SIG-M5 (cell line): ENCODE results near the gene SEPTIN5.

Experiments used
- DNase-seq: peaks from one replicate; lab custom pipeline; 2025; lab: John Stamatoyannopoulos, UW

The SEPTIN5 gene

GRCh38 chr22:19705181-19705934, 8.9 kb upstream of the SEPTIN5 start:
- DNase-seq: no peak

GRCh38 chr22:19706661-19707151, 7.6 kb upstream of the SEPTIN5 start:
- DNase-seq: no peak

- DNase-seq: no peak
Observed at GRCh38 chr22:19707347-19708290, 6.7 kb upstream of the SEPTIN5 start.

GRCh38 chr22:19708321-19709011, 5.8 kb upstream of the SEPTIN5 start:
- DNase-seq: no peak

GRCh38 chr22:19709063-19709769, 5.1 kb upstream of the SEPTIN5 start:
- no peak for DNase-seq

- DNase-seq: no peak
Observed at GRCh38 chr22:19710020-19710768, 4.1 kb upstream of the SEPTIN5 start.

GRCh38 chr22:19710769-19711106, 3.6 kb upstream of the SEPTIN5 start:
- DNase-seq: no peak

- DNase-seq: no peak
Observed at GRCh38 chr22:19713245-19713644, 1.1 kb upstream of the SEPTIN5 start.

GRCh38 chr22:19713650-19714311, 522 bp upstream of the SEPTIN5 start:
- DNase-seq: no peak

GRCh38 chr22:19715188-19715930, 1.1 kb downstream of the SEPTIN5 start:
- DNase-seq: no peak

- no peak for DNase-seq
Observed at GRCh38 chr22:19716041-19716828, 1.9 kb downstream of the SEPTIN5 start.

- no peak for DNase-seq
Observed at GRCh38 chr22:19716829-19717105, 2.5 kb downstream of the SEPTIN5 start.

- no peak for DNase-seq
Observed at GRCh38 chr22:19717181-19717580, 2.9 kb downstream of the SEPTIN5 start.

GRCh38 chr22:19717691-19718455, 3.6 kb downstream of the SEPTIN5 start:
- DNase-seq: no peak

- no peak for DNase-seq
Observed at GRCh38 chr22:19718456-19719049, 4.2 kb downstream of the SEPTIN5 start.

- DNase-seq: no peak
Observed at GRCh38 chr22:19719050-19719482, 4.8 kb downstream of the SEPTIN5 start.

GRCh38 chr22:19719488-19720021, 5.3 kb downstream of the SEPTIN5 start:
- DNase-seq: no peak
